Measurements from ENCODE around the gene GSS. TPM values are rescaled to one million over a fixed set of nuclear protein-coding genes. Genes with fewer than 3 reads are reported as not detected.

Gene GSS
- total and polyA plus RNA-seq, 2 donors (not counting 3 experiments of a cell fraction or from before 2014, with no cell fraction given), result 47.9 to 65.1 TPM

DNA sequence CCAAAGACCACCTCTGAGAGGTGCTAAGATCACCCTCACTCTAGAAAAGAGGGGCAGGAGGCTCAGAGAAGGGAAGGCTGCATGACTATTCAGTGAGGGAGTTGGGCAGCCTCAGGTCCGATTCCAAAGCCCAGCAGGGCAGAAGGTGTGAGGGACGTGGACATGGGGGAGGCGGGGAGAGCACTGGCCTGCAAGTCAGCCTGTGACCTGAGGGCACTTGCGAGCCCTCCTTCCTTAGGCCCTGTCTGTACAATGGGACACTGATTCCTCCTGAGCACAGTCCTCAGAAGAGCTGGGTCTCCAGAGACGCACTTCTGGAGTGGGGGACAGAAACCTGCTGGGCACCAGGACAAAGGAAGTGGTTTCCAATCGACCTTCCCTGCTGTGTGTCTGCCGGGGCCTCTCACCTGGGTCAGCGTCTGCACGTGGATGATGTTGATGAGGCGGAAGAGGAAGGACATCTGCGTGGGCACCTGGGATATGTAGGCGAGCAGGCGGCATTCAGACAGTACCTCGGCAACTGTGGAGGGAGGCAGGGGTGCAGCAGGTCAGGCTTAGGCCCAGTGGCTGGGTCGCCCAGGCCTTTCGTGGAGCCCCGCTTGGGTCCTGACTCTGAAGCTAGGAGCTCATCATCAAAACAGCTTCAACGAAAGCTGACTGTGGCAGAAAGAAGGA lies 48.6 kb upstream of the GSS start:
- dilution Hi-C loops (cut with MboI; ENCODE audit: extremely low pct_ligation_motif_present, low sequenced_read_pairs) (no loop called here), intact Hi-C loops (cut with micrococcal nuclease) (no loop called here)
- Histone ChIP-seq H2AFZ (ENCODE audit: low read depth, low read length) (no peak overlapping the region), H3K9me1 (replicated peaks; ENCODE audit: control insufficient read depth, extremely low read depth, insufficient read depth, low read length) (no peaks in the 10 kb centered on the region), H3K4me2 (ENCODE audit: insufficient read depth, low read length) (no peak overlapping the region), H3K9me3 (replicated peaks; ENCODE audit: control insufficient read depth, insufficient read depth, low read length) (no peaks in the 10 kb centered on the region), H3K4me3 (replicated peaks in 1 of 3; ENCODE audit: insufficient read depth in 1 of 3, low read depth in 1 of 3, low read length in 3 of 3) (no peak overlapping the region), H3K79me2 (ENCODE audit: control insufficient read depth, insufficient read depth, low read length) (no peaks in the 10 kb centered on the region), H4K20me1 (replicated peaks; ENCODE audit: control insufficient read depth, extremely low read depth, insufficient read depth, low read length) (no peaks in the 10 kb centered on the region), H3K9ac (replicated peaks; ENCODE audit: extremely low read depth, insufficient read depth, low read length) (no peak overlapping the region), H3K27me3 (ENCODE audit: control insufficient read depth in 2 of 2, insufficient read depth in 2 of 2, low read length in 2 of 2) (no peaks in the 10 kb centered on the region), H3K36me3 (ENCODE audit: control insufficient read depth in 2 of 2, extremely low read depth in 1 of 2, insufficient read depth in 2 of 2, low read length in 2 of 2) (peaks cover 22 to 88% of the 10 kb centered on the region in 2 experiments), H3K27ac (ENCODE audit: insufficient read depth, low read depth, low read length) (no peak overlapping the region), H3K4me1 (ENCODE audit: control insufficient read depth, extremely low read depth, insufficient read depth, low read length) (no peaks in the 10 kb centered on the region)
- BruUV-seq (replicated peaks), result no TSS peak
- CTCF ChIA-PET, result no interaction called here
- POLR2A ChIA-PET, result no interaction called here
- TF ChIP-seq POLR2A (IDR thresholded peaks at IDR 0.05; ENCODE audit: low read depth, low read length) (no peak), EZH2 (IDR thresholded peaks at IDR 0.05; ENCODE audit: borderline replicate concordance, low read depth, low read length, severe bottlenecking) (no peak), JUN (IDR thresholded peaks at IDR 0.05; ENCODE audit: borderline replicate concordance, insufficient read depth, insufficient read length, low read depth) (no peak), FOS (IDR thresholded peaks at IDR 0.05; ENCODE audit: borderline replicate concordance, insufficient read depth, low read length) (no peak), POLR2AphosphoS5 (IDR thresholded peaks at IDR 0.05; ENCODE audit: insufficient read depth, low read depth, low read length) (no peak), GATA2 (IDR thresholded peaks at IDR 0.05; ENCODE audit: insufficient read depth, insufficient read length, low read depth, low read length) (no peak), MYC (IDR thresholded peaks at IDR 0.05; ENCODE audit: low read depth, low read length) (no peak)
- TF ChIP-seq, protein P1, sequence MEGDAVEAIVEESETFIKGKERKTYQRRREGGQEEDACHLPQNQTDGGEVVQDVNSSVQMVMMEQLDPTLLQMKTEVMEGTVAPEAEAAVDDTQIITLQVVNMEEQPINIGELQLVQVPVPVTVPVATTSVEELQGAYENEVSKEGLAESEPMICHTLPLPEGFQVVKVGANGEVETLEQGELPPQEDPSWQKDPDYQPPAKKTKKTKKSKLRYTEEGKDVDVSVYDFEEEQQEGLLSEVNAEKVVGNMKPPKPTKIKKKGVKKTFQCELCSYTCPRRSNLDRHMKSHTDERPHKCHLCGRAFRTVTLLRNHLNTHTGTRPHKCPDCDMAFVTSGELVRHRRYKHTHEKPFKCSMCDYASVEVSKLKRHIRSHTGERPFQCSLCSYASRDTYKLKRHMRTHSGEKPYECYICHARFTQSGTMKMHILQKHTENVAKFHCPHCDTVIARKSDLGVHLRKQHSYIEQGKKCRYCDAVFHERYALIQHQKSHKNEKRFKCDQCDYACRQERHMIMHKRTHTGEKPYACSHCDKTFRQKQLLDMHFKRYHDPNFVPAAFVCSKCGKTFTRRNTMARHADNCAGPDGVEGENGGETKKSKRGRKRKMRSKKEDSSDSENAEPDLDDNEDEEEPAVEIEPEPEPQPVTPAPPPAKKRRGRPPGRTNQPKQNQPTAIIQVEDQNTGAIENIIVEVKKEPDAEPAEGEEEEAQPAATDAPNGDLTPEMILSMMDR (IDR thresholded peaks at IDR 0.05; ENCODE audit: extremely low read depth in 1 of 2, insufficient read depth in 1 of 2, low read depth in 1 of 2, low read length in 2 of 2), result no peak
- TF ChIP-seq, protein P2, sequence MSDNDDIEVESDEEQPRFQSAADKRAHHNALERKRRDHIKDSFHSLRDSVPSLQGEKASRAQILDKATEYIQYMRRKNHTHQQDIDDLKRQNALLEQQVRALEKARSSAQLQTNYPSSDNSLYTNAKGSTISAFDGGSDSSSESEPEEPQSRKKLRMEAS (IDR thresholded peaks at IDR 0.05; ENCODE audit: insufficient read depth, insufficient read length), result no peak
- no peak for DNase-seq (ENCODE audit: low read depth, low spot score)
- no peak for FAIRE-seq

Measured in endothelial cell of umbilical vein (primary cell).